HEK293 (cell line): ENCODE measurements around the gene GSG1L.

Experiments used
- CTCF ChIP-seq: fragments of 450-650 bp; formaldehyde crosslinking; IDR thresholded peaks from 2 replicates; pipeline ENCODE4 v1.5.1; 2016; ENCODE audit warnings: missing biosample characterization, missing genetic modification characterization
- SETDB1 ChIP-seq: IDR thresholded peaks from one replicate; pipeline ENCODE4 v1.6.1; 2017; ENCODE audit warnings: mild to moderate bottlenecking, low read length, moderate library complexity, mixed read lengths; ENCODE audit not compliant: insufficient read length
- YY1 ChIP-seq: fragments of 450-650 bp; formaldehyde crosslinking; IDR thresholded peaks from 2 replicates; pipeline ENCODE4 v1.5.1; 2018; ENCODE audit warnings: missing biosample characterization, missing genetic modification characterization
- ZFP69B ChIP-seq: fragments of 450-650 bp; formaldehyde crosslinking; IDR thresholded peaks from 2 replicates; pipeline ENCODE4 v1.5.1; 2016; ENCODE audit warnings: missing biosample characterization, missing genetic modification characterization
- ZNF121 ChIP-seq: fragments of 450-650 bp; formaldehyde crosslinking; IDR thresholded peaks from 2 replicates; pipeline ENCODE4 v1.5.1; 2016; ENCODE audit warnings: missing biosample characterization, missing genetic modification characterization
- ZNF398 ChIP-seq: fragments of 450-650 bp; formaldehyde crosslinking; IDR thresholded peaks from 2 replicates; pipeline ENCODE4 v1.5.1; 2017; ENCODE audit warnings: missing biosample characterization, missing genetic modification characterization
- ZNF510 ChIP-seq: fragments of 450-650 bp; formaldehyde crosslinking; IDR thresholded peaks from 2 replicates; pipeline ENCODE4 v1.5.1; 2018; ENCODE audit warnings: mild to moderate bottlenecking, missing genetic modification characterization, missing biosample characterization; ENCODE audit not compliant: insufficient replicate concordance
- ZNF560 ChIP-seq: fragments of 450-650 bp; formaldehyde crosslinking; IDR thresholded peaks from 2 replicates; pipeline ENCODE4 v1.5.1; 2017; ENCODE audit warnings: missing biosample characterization, missing genetic modification characterization, borderline replicate concordance
- ZNF580 ChIP-seq: fragments of 450-650 bp; formaldehyde crosslinking; IDR thresholded peaks from 2 replicates; pipeline ENCODE4 v1.5.1; 2016; ENCODE audit warnings: missing biosample characterization, missing genetic modification characterization
- TF ChIP-seq, protein P1 (sequence below): sonication (generic); formaldehyde crosslinking; IDR thresholded peaks from 2 replicates; pipeline ENCODE4 v1.8.1; 2022; ENCODE audit warnings: mild to moderate bottlenecking, moderate library complexity, missing genetic modification reagents
- TF ChIP-seq, protein P2 (sequence below): fragments of 450-650 bp; formaldehyde crosslinking; IDR thresholded peaks from 2 replicates; pipeline ENCODE4 v1.5.1; 2017; ENCODE audit warnings: missing biosample characterization, missing genetic modification characterization

DNA sequence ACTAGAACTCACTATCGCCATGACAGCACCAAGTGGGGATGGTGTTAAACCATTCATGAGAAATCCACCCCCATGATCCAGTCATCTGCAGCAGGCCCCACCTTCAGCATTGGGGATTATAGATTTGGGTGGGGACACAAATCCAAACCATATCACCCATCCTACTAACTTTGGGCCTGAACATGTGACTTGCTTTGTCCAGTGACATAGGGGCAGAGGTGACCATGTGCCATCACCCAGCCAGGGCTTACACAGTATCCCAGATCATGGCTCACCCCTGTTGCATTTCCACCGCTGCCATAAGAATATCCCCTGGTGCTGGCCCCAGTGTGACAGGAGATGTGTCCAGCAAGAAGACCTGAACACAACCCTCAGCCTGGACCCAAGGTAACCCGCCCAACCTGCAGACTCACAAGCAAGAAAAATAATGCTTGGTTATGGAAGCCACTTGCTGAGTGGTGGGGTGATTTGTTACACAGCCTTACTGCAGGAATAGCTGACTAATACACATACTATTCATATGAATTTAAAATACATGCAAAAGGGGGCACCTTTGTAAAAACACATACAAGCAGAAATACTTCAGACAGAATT is 130.9 kb downstream of the GSG1L start:
- TF ChIP-seq ZNF560 (tag by site-specific recombination) (no peak), ZNF510 (tag by site-specific recombination) (no peak), ZNF121 (no peak), SETDB1 (no peak), CTCF (tag by site-specific recombination) (no peak), YY1 (tag by site-specific recombination) (no peak), ZFP69B (no peak), ZNF398 (tag by site-specific recombination) (no peak), ZNF580 (no peak)
- TF ChIP-seq, protein P1, sequence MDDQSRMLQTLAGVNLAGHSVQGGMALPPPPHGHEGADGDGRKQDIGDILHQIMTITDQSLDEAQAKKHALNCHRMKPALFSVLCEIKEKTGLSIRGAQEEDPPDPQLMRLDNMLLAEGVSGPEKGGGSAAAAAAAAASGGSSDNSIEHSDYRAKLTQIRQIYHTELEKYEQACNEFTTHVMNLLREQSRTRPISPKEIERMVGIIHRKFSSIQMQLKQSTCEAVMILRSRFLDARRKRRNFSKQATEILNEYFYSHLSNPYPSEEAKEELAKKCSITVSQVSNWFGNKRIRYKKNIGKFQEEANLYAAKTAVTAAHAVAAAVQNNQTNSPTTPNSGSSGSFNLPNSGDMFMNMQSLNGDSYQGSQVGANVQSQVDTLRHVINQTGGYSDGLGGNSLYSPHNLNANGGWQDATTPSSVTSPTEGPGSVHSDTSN, result no peak
- TF ChIP-seq, protein P2, sequence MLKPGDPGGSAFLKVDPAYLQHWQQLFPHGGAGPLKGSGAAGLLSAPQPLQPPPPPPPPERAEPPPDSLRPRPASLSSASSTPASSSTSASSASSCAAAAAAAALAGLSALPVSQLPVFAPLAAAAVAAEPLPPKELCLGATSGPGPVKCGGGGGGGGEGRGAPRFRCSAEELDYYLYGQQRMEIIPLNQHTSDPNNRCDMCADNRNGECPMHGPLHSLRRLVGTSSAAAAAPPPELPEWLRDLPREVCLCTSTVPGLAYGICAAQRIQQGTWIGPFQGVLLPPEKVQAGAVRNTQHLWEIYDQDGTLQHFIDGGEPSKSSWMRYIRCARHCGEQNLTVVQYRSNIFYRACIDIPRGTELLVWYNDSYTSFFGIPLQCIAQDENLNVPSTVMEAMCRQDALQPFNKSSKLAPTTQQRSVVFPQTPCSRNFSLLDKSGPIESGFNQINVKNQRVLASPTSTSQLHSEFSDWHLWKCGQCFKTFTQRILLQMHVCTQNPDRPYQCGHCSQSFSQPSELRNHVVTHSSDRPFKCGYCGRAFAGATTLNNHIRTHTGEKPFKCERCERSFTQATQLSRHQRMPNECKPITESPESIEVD (tag by site-specific recombination), result no peak
